ENCODE measurements around the gene SLC37A1.
"Not testable (repeated sequence)": the region's sequence is repeated elsewhere in the genome, so short reads cannot be mapped to it uniquely, and the experiment has no call there.

Gene SLC37A1

GRCh38 chr21:42595283-42596187 is 81.9 kb downstream of the SLC37A1 start:
- DNase-seq (ENCODE audit: low read depth), result no peak

- no peak for DNase-seq (ENCODE audit: low read depth)
Observed at GRCh38 chr21:42596657-42597056, 83.0 kb downstream of the SLC37A1 start.

GRCh38 chr21:42597487-42598158 is 84.0 kb downstream of the SLC37A1 start:
- no peak for DNase-seq (ENCODE audit: low read depth)

GRCh38 chr21:42598159-42598735 is 84.6 kb downstream of the SLC37A1 start:
- DNase-seq (ENCODE audit: low read depth), result no peak

- DNase-seq (ENCODE audit: low read depth), result no peak
Observed at GRCh38 chr21:42599486-42599885, 85.8 kb downstream of the SLC37A1 start.

GRCh38 chr21:42599962-42600361 is 86.3 kb downstream of the SLC37A1 start:
- DNase-seq (ENCODE audit: low read depth), result no peak

GRCh38 chr21:42601656-42602055 is 88.0 kb downstream of the SLC37A1 start:
- DNase-seq (ENCODE audit: low read depth), result no peak

- DNase-seq (ENCODE audit: low read depth), result no peak
Observed at GRCh38 chr21:42607102-42607501, 93.5 kb downstream of the SLC37A1 start.

GRCh38 chr21:42607525-42608102 is 94.0 kb downstream of the SLC37A1 start:
- DNase-seq (ENCODE audit: low read depth), result no peak

GRCh38 chr21:42608446-42608845 is 94.8 kb downstream of the SLC37A1 start:
- no peak for DNase-seq (ENCODE audit: low read depth)

- no peak for DNase-seq (ENCODE audit: low read depth)
Observed at GRCh38 chr21:42609811-42610210, 96.2 kb downstream of the SLC37A1 start.

- no peak for DNase-seq (ENCODE audit: low read depth)
Observed at GRCh38 chr21:42611852-42612251, 98.2 kb downstream of the SLC37A1 start.

GRCh38 chr21:42612390-42612789 is 98.7 kb downstream of the SLC37A1 start:
- no peak for DNase-seq (ENCODE audit: low read depth)

- no peak for DNase-seq (ENCODE audit: low read depth)
Observed at GRCh38 chr21:42613756-42614155, 100.1 kb downstream of the SLC37A1 start.

- no peak for DNase-seq (ENCODE audit: low read depth)
Observed at GRCh38 chr21:42614396-42614795, 100.7 kb downstream of the SLC37A1 start.

GRCh38 chr21:42614811-42615351 is 101.2 kb downstream of the SLC37A1 start:
- peak; percentile 29 for DNase-seq (ENCODE audit: low read depth)

- not testable (repeated sequence) for DNase-seq (ENCODE audit: low read depth)
Observed at GRCh38 chr21:42615377-42615776, 101.7 kb downstream of the SLC37A1 start.

GRCh38 chr21:42615924-42616323 is 102.3 kb downstream of the SLC37A1 start:
- DNase-seq (ENCODE audit: low read depth), result no peak

GRCh38 chr21:42616446-42616845 is 102.8 kb downstream of the SLC37A1 start:
- no peak for DNase-seq (ENCODE audit: low read depth)

GRCh38 chr21:42616941-42617340 is 103.3 kb downstream of the SLC37A1 start:
- DNase-seq (ENCODE audit: low read depth), result no peak

GRCh38 chr21:42617486-42617885 is 103.8 kb downstream of the SLC37A1 start:
- DNase-seq (ENCODE audit: low read depth), result no peak

GRCh38 chr21:42618707-42619102 is 105.1 kb downstream of the SLC37A1 start:
- DNase-seq (ENCODE audit: low read depth), result no peak
